Tibial nerve (tissue), 3 donors: ENCODE results near the gene POU3F2.

Source experiments
- CTCF ChIP-seq, 5 experiments: fragments of 200-600 bp in 3 of 5; fragments of 450-650 bp in 2 of 5; sonication (generic) in 3 of 5; IDR thresholded peaks; one replicate each; pipeline ENCODE4 v1.5.1; 2016 to 2019; ENCODE audit warnings: antibody characterized with exemption in 5 of 5, mild to moderate bottlenecking in 3 of 5, moderate library complexity in 2 of 5
- POLR2A ChIP-seq, 2 donors: fragments of 450-650 bp; IDR thresholded peaks; one replicate each; pipeline ENCODE4 v1.6.1; 2017; ENCODE audit warnings: antibody characterized with exemption in 2 of 2, mild to moderate bottlenecking in 2 of 2, moderate library complexity in 2 of 2

- no peak for TF ChIP-seq CTCF (IDR thresholded peaks at IDR 0.05)
- no peak for TF ChIP-seq POLR2A (IDR thresholded peaks at IDR 0.05)
Measured at GRCh38 chr6:98831959-98832283, 2.5 kb upstream of the POU3F2 start.
